Measurements from ENCODE around the gene FAM186B. TPM values are rescaled to one million over a fixed set of nuclear protein-coding genes. Genes with fewer than 3 reads are reported as not detected.
"Not testable (repeated sequence)": the region's sequence is repeated elsewhere in the genome, so short reads cannot be mapped to it uniquely, and the experiment has no call there.

Gene FAM186B
- total RNA-seq, 1 experiment from 2014 or later, result 0.46 TPM

DNA sequence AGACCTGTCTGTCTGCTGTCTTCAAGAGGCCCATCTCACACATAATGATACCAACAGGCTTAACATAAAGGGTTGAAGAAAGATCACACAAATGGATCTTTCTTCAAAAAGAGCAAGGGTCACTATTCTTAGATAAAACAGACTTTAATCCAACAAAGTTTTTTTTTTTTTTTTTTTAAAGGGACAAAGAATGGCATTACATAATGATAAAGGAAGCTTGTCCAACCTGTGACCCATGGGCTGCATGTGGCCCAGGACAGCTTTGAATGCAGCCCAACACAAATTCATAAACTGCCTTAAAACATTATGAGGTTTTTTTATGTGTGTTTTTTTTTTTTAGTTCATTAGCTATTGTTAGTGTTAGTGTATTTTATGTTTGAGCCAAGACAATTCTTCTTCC lies 6.8 kb upstream of the FAM186B start:
- H3K18ac ChIP-seq (ENCODE audit: insufficient read length, low read depth, low read length), result no peak overlapping the region
- H3K36me3 Mint-ChIP-seq (ENCODE audit: insufficient read depth in 1 of 3, low read depth in 3 of 3), result no peaks in the 10 kb centered on the region
- H2BK5ac ChIP-seq (ENCODE audit: insufficient read length, low read length), result no peak overlapping the region
- no peak overlapping the region for H3K27ac Mint-ChIP-seq
- H3K79me1 ChIP-seq (ENCODE audit: insufficient read depth, low read depth, low read length, poor library complexity, severe bottlenecking), result no peaks in the 10 kb centered on the region
- H3K4me1 Mint-ChIP-seq, result peaks cover 5 to 7% of the 10 kb centered on the region in 2 experiments
- H3K4me2 ChIP-seq (ENCODE audit: insufficient read depth, insufficient read length, low read length), result no peak overlapping the region
- DNase-seq, result no peak
- H3K27ac ChIP-seq (ENCODE audit: insufficient read length, low read depth, low read length), result no peak overlapping the region
- H3K9ac ChIP-seq (ENCODE audit: extremely low read depth, insufficient read length, low read length), result no peak overlapping the region
- no peak overlapping the region for H2AK5ac ChIP-seq (ENCODE audit: insufficient read length, low read length)
- H2BK120ac ChIP-seq (ENCODE audit: low read depth, low read length, poor library complexity, severe bottlenecking), result no peak overlapping the region
- H4K91ac ChIP-seq (ENCODE audit: insufficient read length, low read depth, low read length), result no peak overlapping the region
- no peak overlapping the region for H2AFZ ChIP-seq (ENCODE audit: low read length)
- TF ChIP-seq, protein P1, sequence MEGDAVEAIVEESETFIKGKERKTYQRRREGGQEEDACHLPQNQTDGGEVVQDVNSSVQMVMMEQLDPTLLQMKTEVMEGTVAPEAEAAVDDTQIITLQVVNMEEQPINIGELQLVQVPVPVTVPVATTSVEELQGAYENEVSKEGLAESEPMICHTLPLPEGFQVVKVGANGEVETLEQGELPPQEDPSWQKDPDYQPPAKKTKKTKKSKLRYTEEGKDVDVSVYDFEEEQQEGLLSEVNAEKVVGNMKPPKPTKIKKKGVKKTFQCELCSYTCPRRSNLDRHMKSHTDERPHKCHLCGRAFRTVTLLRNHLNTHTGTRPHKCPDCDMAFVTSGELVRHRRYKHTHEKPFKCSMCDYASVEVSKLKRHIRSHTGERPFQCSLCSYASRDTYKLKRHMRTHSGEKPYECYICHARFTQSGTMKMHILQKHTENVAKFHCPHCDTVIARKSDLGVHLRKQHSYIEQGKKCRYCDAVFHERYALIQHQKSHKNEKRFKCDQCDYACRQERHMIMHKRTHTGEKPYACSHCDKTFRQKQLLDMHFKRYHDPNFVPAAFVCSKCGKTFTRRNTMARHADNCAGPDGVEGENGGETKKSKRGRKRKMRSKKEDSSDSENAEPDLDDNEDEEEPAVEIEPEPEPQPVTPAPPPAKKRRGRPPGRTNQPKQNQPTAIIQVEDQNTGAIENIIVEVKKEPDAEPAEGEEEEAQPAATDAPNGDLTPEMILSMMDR (conservative IDR thresholded peaks at IDR 0.05), result no peak
- H3K9me3 Mint-ChIP-seq, result no peaks in the 10 kb centered on the region; a peak in 1 of 5 replicates
- no peak overlapping the region for H3K4ac ChIP-seq (ENCODE audit: low read depth, low read length)
- no peak overlapping the region for H2BK15ac ChIP-seq (ENCODE audit: low read depth, low read length)
- H3K56ac ChIP-seq (ENCODE audit: insufficient read length, low read depth, low read length), result no peak overlapping the region
- H3K4me3 Mint-ChIP-seq, result no peak overlapping the region
- no peak overlapping the region for H4K8ac ChIP-seq (replicated peaks; ENCODE audit: insufficient read length, low read depth, low read length)
- peaks cover 20% of the 10 kb centered on the region for H3K27me3 Mint-ChIP-seq (ENCODE audit: low read depth)
- H2BK20ac ChIP-seq (ENCODE audit: low read depth, low read length, poor library complexity, severe bottlenecking), result no peak overlapping the region
- H3K9me3 ChIP-seq (ENCODE audit: control insufficient read depth, low read depth, low read length), result no peaks in the 10 kb centered on the region
- H3K27me3 ChIP-seq (ENCODE audit: insufficient read depth, low read length), result no peaks in the 10 kb centered on the region
- H3K23ac ChIP-seq (ENCODE audit: insufficient read length, low read depth, low read length), result no peak overlapping the region
- H3K14ac ChIP-seq (ENCODE audit: insufficient read depth, low read length), result no peak overlapping the region
- no peaks in the 10 kb centered on the region for H3K23me2 ChIP-seq (ENCODE audit: insufficient read length, low read depth, low read length, poor library complexity, severe bottlenecking)
- no peak overlapping the region for H3T11ph ChIP-seq (ENCODE audit: low read length)
- H3K79me2 ChIP-seq (ENCODE audit: insufficient read depth, low read length), result no peaks in the 10 kb centered on the region
- H2BK12ac ChIP-seq (ENCODE audit: insufficient read length, low read depth, low read length), result no peak overlapping the region
- no peaks in the 10 kb centered on the region for H3K4me1 ChIP-seq (ENCODE audit: insufficient read depth, low read length)
- no peak overlapping the region for H4K5ac ChIP-seq (ENCODE audit: insufficient read length, low read depth, low read length)
- H4K20me1 ChIP-seq (ENCODE audit: control insufficient read depth, insufficient read depth, insufficient read length), result no peaks in the 10 kb centered on the region

DNA sequence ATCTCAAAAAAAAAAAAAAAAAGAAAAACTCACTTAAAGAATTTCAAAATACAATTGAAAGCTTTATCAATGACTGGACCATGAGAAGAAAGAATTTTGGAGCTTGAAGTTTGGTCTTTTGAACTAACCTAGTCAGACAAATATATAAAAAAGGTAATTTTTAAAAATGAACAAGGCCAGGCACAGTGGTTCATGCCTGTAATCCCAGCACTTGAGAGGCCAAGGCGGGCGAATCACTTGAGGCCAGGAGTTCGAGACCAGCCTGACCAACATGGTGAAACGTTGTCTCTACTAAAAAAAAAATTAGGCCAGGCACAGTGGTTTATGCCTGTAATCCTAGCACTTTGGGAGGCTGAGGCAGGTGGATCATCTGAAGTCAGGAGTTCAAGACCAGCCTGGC lies 5.3 kb upstream of the FAM186B start:
- H3T11ph ChIP-seq (ENCODE audit: low read length); H3K27ac ChIP-seq (ENCODE audit: insufficient read length, low read depth, low read length); H4K20me1 ChIP-seq (ENCODE audit: control insufficient read depth, insufficient read depth, insufficient read length); H3K23ac ChIP-seq (ENCODE audit: insufficient read length, low read depth, low read length); H4K8ac ChIP-seq (replicated peaks; ENCODE audit: insufficient read length, low read depth, low read length); H2AK5ac ChIP-seq (ENCODE audit: insufficient read length, low read length); H3K9me3 Mint-ChIP-seq; H3K79me1 ChIP-seq (ENCODE audit: insufficient read depth, low read depth, low read length, poor library complexity, severe bottlenecking); H3K9ac ChIP-seq (ENCODE audit: extremely low read depth, insufficient read length, low read length); H4K5ac ChIP-seq (ENCODE audit: insufficient read length, low read depth, low read length); H3K79me2 ChIP-seq (ENCODE audit: insufficient read depth, low read length); H2BK5ac ChIP-seq (ENCODE audit: insufficient read length, low read length); H2BK120ac ChIP-seq (ENCODE audit: low read depth, low read length, poor library complexity, severe bottlenecking); H3K18ac ChIP-seq (ENCODE audit: insufficient read length, low read depth, low read length); H2BK12ac ChIP-seq (ENCODE audit: insufficient read length, low read depth, low read length); H3K9me3 ChIP-seq (ENCODE audit: control insufficient read depth, low read depth, low read length); DNase-seq; H2BK15ac ChIP-seq (ENCODE audit: low read depth, low read length); H3K27ac Mint-ChIP-seq; H3K27me3 ChIP-seq (ENCODE audit: insufficient read depth, low read length); H3K56ac ChIP-seq (ENCODE audit: insufficient read length, low read depth, low read length); H3K4me1 Mint-ChIP-seq; H4K91ac ChIP-seq (ENCODE audit: insufficient read length, low read depth, low read length); H3K4me2 ChIP-seq (ENCODE audit: insufficient read depth, insufficient read length, low read length); H3K4me3 Mint-ChIP-seq; H3K36me3 Mint-ChIP-seq (ENCODE audit: insufficient read depth in 1 of 3, low read depth in 3 of 3); H3K23me2 ChIP-seq (ENCODE audit: insufficient read length, low read depth, low read length, poor library complexity, severe bottlenecking); H2AFZ ChIP-seq (ENCODE audit: low read length); H3K4me1 ChIP-seq (ENCODE audit: insufficient read depth, low read length); H3K4ac ChIP-seq (ENCODE audit: low read depth, low read length); H3K14ac ChIP-seq (ENCODE audit: insufficient read depth, low read length); H2BK20ac ChIP-seq (ENCODE audit: low read depth, low read length, poor library complexity, severe bottlenecking): not testable (repeated sequence)
- peaks cover 20% of the 10 kb centered on the region for H3K27me3 Mint-ChIP-seq (ENCODE audit: low read depth)
- no CpG with 5 or more reads among the region's 4 CpGs for WGBS (ENCODE audit: extremely low coverage, insufficient read length, low lambda C conversion rate)
